PC-3 (cell line): ENCODE measurements around the gene ZNF740. TPM values are rescaled to one million over a fixed set of nuclear protein-coding genes. Genes with fewer than 3 reads are reported as not detected.
"Not testable (repeated sequence)": the region's sequence is repeated elsewhere in the genome, so short reads cannot be mapped to it uniquely, and the experiment has no call there.

Experiments used
- ATAC-seq: fragments of 200-7000 bp; cut with Tn5 transposase; 2 replicates; pipeline ENCODE4 v1.9.1; 2020; ENCODE audit warnings: mild to moderate bottlenecking, moderate library complexity
- BruUV-seq: library from RNA; stranded (reverse); fragments of 400-500 nt; replicated peaks from 2 replicates; lab custom pipeline; 2021; lab: Mats Ljungman, UMichigan
- CTCF ChIA-PET: fragments of 300-600 bp; sonication (Branson Sonifier 250); formaldehyde crosslinking; loops from one replicate; lab custom pipeline; 2022; ENCODE audit warnings: antibody characterized with exemption; lab: Charles Lee
- POLR2A ChIA-PET: fragments of 300-600 bp; sonication (Branson Sonifier 250); formaldehyde crosslinking; loops from one replicate; lab custom pipeline; 2022; ENCODE audit warnings: antibody characterized with exemption; ENCODE audit not compliant: unreplicated experiment; lab: Charles Lee
- DNase-seq: peaks from one replicate; pipeline ENCODE4 v3.0.0-alpha.2; 2015
- H2AFZ ChIP-seq: fragments of 300-600 bp; sonication (generic); 2 replicates; pipeline ENCODE4 v1.6.0; 2016; ENCODE audit warnings: antibody characterized with exemption, low read length
- H3F3A ChIP-seq: fragments of 300-600 bp; sonication (generic); one replicate; pipeline ENCODE4 v1.6.0; 2017; ENCODE audit warnings: antibody characterized with exemption, low read length, control low read depth, mild to moderate bottlenecking; ENCODE audit not compliant: unreplicated experiment
- H3K27ac ChIP-seq: fragments of 300-600 bp; sonication (generic); 2 replicates; pipeline ENCODE4 v1.5.1; 2016; ENCODE audit warnings: mild to moderate bottlenecking, low read length
- H3K27me3 ChIP-seq: fragments of 300-600 bp; sonication (generic); 2 replicates; pipeline ENCODE4 v1.6.1; 2016; ENCODE audit warnings: low read length, mixed read lengths
- H3K36me3 ChIP-seq: fragments of 300-600 bp; sonication (generic); 2 replicates; pipeline ENCODE4 v1.6.1; 2016; ENCODE audit warnings: low read depth, mixed run types, low read length, mixed read lengths
- H3K4me1 ChIP-seq: fragments of 300-600 bp; sonication (generic); 2 replicates; pipeline ENCODE4 v1.5.1; 2016; ENCODE audit warnings: low read length; ENCODE audit not compliant: insufficient read depth
- H3K4me2 ChIP-seq: fragments of 300-600 bp; sonication (generic); 2 replicates; pipeline ENCODE4 v1.6.0; 2016; ENCODE audit warnings: low read length
- H3K4me3 ChIP-seq: fragments of 300-600 bp; sonication (generic); 2 replicates; pipeline ENCODE4 v1.5.1; 2016; ENCODE audit warnings: mild to moderate bottlenecking, low read length, mixed read lengths
- H3K79me2 ChIP-seq: fragments of 300-600 bp; sonication (generic); 2 replicates; pipeline ENCODE4 v1.6.1; 2017; ENCODE audit warnings: low read length, mixed read lengths
- H3K9ac ChIP-seq: fragments of 300-600 bp; sonication (generic); 2 replicates; pipeline ENCODE4 v1.6.0; 2016; ENCODE audit warnings: mild to moderate bottlenecking, low read length
- H3K9me2 ChIP-seq: fragments of 300-600 bp; sonication (generic); replicated peaks from 2 replicates; pipeline ENCODE4 v1.6.1; 2016; ENCODE audit warnings: mixed run types, low read length, mixed read lengths
- H3K9me3 ChIP-seq: fragments of 300-600 bp; sonication (generic); 2 replicates; pipeline ENCODE4 v1.6.1; 2016; ENCODE audit warnings: low read length, mixed read lengths
- H4K20me1 ChIP-seq: fragments of 300-600 bp; sonication (generic); 2 replicates; pipeline ENCODE4 v1.6.1; 2016; ENCODE audit warnings: low read length, mixed read lengths
- EZH2 ChIP-seq: fragments of 300-600 bp; sonication (generic); IDR thresholded peaks from one replicate; pipeline ENCODE4 v1.6.1; 2017; ENCODE audit warnings: antibody characterized with exemption, mild to moderate bottlenecking, low read length; ENCODE audit not compliant: unreplicated experiment
- EZH2phosphoT487 ChIP-seq: fragments of 300-600 bp; sonication (generic); IDR thresholded peaks from 2 replicates; pipeline ENCODE4 v1.6.1; 2018; ENCODE audit warnings: mild to moderate bottlenecking, antibody characterized with exemption, low read length, borderline replicate concordance
- intact Hi-C: fragments of 100-400 bp; cut with micrococcal nuclease; formaldehyde crosslinking; loops from 2 replicates; pipeline ENCODE4 v1.9.0; 2023
- total RNA-seq: library from RNA; depleted of rRNA; stranded (reverse); fragments of >200 nt; gene quantifications from 2 replicates; pipeline ENCODE4 v1.2.3, GENCODE V29; 2014
- TF ChIP-seq, protein P1 (sequence below): fragments of 300-600 bp; sonication (generic); conservative IDR thresholded peaks from 2 replicates; pipeline ENCODE4 v1.5.1; 2017; ENCODE audit warnings: antibody characterized with exemption, low read depth, mild to moderate bottlenecking, low read length

The ZNF740 gene
- total RNA-seq, 1 experiment from 2014 or later = 12.3 TPM

- ATAC-seq (no peak), DNase-seq (no peak)
- H3K4me1 ChIP-seq = peaks cover 12% of the 10 kb centered on the region
- H3K79me2 ChIP-seq = no peaks in the 10 kb centered on the region
- H2AFZ ChIP-seq = no peak overlapping the region
- no peaks in the 10 kb centered on the region for H3K27me3 ChIP-seq
- H3K36me3 ChIP-seq = no peaks in the 10 kb centered on the region
- no peaks in the 10 kb centered on the region for H3K9me3 ChIP-seq
- CTCF ChIA-PET = no interaction called here
- H3K4me2 ChIP-seq = no peak overlapping the region
- H3K9ac ChIP-seq = no peak overlapping the region
- H3K9me2 ChIP-seq = no peaks in the 10 kb centered on the region
- BruUV-seq = no TSS peak
- intact Hi-C loops = no loop called here
- no peak overlapping the region for H3K27ac ChIP-seq
- TF ChIP-seq, protein P1, sequence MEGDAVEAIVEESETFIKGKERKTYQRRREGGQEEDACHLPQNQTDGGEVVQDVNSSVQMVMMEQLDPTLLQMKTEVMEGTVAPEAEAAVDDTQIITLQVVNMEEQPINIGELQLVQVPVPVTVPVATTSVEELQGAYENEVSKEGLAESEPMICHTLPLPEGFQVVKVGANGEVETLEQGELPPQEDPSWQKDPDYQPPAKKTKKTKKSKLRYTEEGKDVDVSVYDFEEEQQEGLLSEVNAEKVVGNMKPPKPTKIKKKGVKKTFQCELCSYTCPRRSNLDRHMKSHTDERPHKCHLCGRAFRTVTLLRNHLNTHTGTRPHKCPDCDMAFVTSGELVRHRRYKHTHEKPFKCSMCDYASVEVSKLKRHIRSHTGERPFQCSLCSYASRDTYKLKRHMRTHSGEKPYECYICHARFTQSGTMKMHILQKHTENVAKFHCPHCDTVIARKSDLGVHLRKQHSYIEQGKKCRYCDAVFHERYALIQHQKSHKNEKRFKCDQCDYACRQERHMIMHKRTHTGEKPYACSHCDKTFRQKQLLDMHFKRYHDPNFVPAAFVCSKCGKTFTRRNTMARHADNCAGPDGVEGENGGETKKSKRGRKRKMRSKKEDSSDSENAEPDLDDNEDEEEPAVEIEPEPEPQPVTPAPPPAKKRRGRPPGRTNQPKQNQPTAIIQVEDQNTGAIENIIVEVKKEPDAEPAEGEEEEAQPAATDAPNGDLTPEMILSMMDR = no peak
- no peak for TF ChIP-seq EZH2
- no peak for TF ChIP-seq EZH2phosphoT487
- no peak overlapping the region for H3K4me3 ChIP-seq
- POLR2A ChIA-PET = no interaction called here
- H4K20me1 ChIP-seq = no peaks in the 10 kb centered on the region
- H3F3A ChIP-seq = no peaks in the 10 kb centered on the region
These were observed 20.6 kb downstream of the ZNF740 start for GRCh38 chr12:53201177-53201541.

GRCh38 chr12:53201639-53202038 lies 21.1 kb downstream of the ZNF740 start:
- DNase-seq (no peak), ATAC-seq (no peak)
- Histone ChIP-seq H3K36me3 (no peaks in the 10 kb centered on the region), H3F3A (no peaks in the 10 kb centered on the region), H3K9me3 (no peaks in the 10 kb centered on the region), H3K9ac (no peak overlapping the region), H3K79me2 (no peaks in the 10 kb centered on the region), H3K4me1 (peaks cover 13% of the 10 kb centered on the region), H3K27me3 (no peaks in the 10 kb centered on the region), H3K4me2 (no peak overlapping the region), H3K27ac (no peak overlapping the region), H4K20me1 (no peaks in the 10 kb centered on the region), H3K9me2 (no peaks in the 10 kb centered on the region), H3K4me3 (no peak overlapping the region), H2AFZ (no peak overlapping the region)
- TF ChIP-seq, protein P1 = no peak
- TF ChIP-seq EZH2phosphoT487 (no peak), EZH2 (no peak)
- intact Hi-C loops = no loop called here
- POLR2A ChIA-PET = no interaction called here
- CTCF ChIA-PET = no interaction called here
- BruUV-seq = no TSS peak

DNA sequence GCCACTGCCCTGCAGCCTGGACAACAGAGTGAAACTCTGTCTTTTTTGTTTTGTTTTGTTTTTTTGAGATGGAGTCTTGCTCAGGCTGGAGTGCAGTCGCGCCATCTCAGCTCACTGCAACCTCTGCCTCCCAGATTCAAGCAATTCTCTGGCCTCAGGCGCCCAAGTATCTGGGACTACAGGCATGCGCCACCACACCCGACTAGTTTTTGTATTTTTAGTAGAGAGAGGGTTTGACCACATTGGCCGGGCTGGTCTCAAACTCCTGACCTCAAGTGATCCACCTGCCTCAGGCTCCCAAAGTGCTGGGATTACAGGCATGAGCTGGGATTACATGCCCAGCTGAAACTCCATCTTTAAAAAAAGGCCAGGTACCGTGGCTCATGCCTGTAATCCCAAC lies 21.8 kb downstream of the ZNF740 start:
- H2AFZ ChIP-seq, H3K27me3 ChIP-seq, H3K4me3 ChIP-seq, H3K9me3 ChIP-seq, H3K4me2 ChIP-seq, H3K9ac ChIP-seq, H3K9me2 ChIP-seq, BruUV-seq, H3K27ac ChIP-seq, DNase-seq, CTCF ChIA-PET, H4K20me1 ChIP-seq, ATAC-seq, H3K79me2 ChIP-seq, intact Hi-C loops, H3F3A ChIP-seq, H3K36me3 ChIP-seq, POLR2A ChIA-PET: not testable (repeated sequence)
- H3K4me1 ChIP-seq = peaks cover 19% of the 10 kb centered on the region
